WERI-Rb-1 (cell line): Measurements from ENCODE around the gene UNC5C.

Experiments used
- DNase-seq: peaks from one replicate; pipeline ENCODE4 v3.0.0-alpha.2; 2020
- H3K27ac ChIP-seq: fragments of 250-450 bp; sonication (Bioruptor Pico); 2 replicates; pipeline ENCODE4 v1.5.1; 2020; ENCODE audit warnings: mild to moderate bottlenecking, moderate library complexity
- H3K27me3 ChIP-seq: fragments of 250-450 bp; sonication (Bioruptor Pico); 2 replicates; pipeline ENCODE4 v1.5.1; 2021; ENCODE audit warnings: mild to moderate bottlenecking, low read depth, moderate library complexity; ENCODE audit not compliant: insufficient read depth, severe bottlenecking
- H3K36me3 ChIP-seq: fragments of 250-450 bp; sonication (Bioruptor Pico); 2 replicates; pipeline ENCODE4 v1.5.1; 2020; ENCODE audit warnings: mild to moderate bottlenecking, moderate library complexity
- H3K4me3 ChIP-seq: 2 replicates; pipeline ENCODE4 v1.5.1; 2011; ENCODE audit warnings: low read depth, mild to moderate bottlenecking, control low read depth, low read length
- H3K9me3 ChIP-seq: fragments of 250-450 bp; sonication (Bioruptor Pico); 2 replicates; pipeline ENCODE4 v1.5.1; 2021; ENCODE audit warnings: mild to moderate bottlenecking, moderate library complexity; ENCODE audit not compliant: severe bottlenecking
- TF ChIP-seq, protein P1 (sequence below): IDR thresholded peaks from 2 replicates; pipeline ENCODE4 v1.5.1; 2011; ENCODE audit warnings: low read depth, mild to moderate bottlenecking, control low read depth, inconsistent platforms, low read length

The UNC5C gene

GRCh38 chr4:95255396-95256107 is 293.2 kb downstream of the UNC5C start:
- Histone ChIP-seq H3K36me3 (no peaks in the 10 kb centered on the region), H3K9me3 (no peaks in the 10 kb centered on the region), H3K27me3 (no peaks in the 10 kb centered on the region), H3K27ac (no peak overlapping the region), H3K4me3 (no peak overlapping the region)
- TF ChIP-seq, protein P1, sequence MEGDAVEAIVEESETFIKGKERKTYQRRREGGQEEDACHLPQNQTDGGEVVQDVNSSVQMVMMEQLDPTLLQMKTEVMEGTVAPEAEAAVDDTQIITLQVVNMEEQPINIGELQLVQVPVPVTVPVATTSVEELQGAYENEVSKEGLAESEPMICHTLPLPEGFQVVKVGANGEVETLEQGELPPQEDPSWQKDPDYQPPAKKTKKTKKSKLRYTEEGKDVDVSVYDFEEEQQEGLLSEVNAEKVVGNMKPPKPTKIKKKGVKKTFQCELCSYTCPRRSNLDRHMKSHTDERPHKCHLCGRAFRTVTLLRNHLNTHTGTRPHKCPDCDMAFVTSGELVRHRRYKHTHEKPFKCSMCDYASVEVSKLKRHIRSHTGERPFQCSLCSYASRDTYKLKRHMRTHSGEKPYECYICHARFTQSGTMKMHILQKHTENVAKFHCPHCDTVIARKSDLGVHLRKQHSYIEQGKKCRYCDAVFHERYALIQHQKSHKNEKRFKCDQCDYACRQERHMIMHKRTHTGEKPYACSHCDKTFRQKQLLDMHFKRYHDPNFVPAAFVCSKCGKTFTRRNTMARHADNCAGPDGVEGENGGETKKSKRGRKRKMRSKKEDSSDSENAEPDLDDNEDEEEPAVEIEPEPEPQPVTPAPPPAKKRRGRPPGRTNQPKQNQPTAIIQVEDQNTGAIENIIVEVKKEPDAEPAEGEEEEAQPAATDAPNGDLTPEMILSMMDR: no peak
- DNase-seq: no peak

DNA sequence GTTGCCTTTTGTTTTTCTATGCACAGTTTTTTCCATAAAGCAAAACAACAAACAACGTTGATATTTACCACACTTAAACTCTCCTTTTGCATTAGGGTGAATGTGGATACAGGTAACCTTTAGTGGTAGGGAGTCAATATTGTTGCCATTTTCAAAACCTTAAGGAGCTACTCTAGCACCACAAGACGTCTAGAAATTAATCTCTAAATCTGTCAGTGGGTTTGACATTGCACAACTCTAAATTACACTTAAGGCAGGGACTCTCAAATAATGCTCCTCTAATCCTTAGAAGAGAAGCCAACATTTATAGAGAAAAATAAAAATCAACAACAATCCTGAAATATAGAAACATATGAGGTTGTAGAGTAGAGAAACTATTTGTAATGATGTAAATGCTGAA is 297.2 kb downstream of the UNC5C start:
- no peaks in the 10 kb centered on the region for H3K9me3 ChIP-seq
- TF ChIP-seq, protein P1: no peak
- H3K36me3 ChIP-seq: no peaks in the 10 kb centered on the region
- no peak overlapping the region for H3K4me3 ChIP-seq
- DNase-seq: no peak
- no peaks in the 10 kb centered on the region for H3K27me3 ChIP-seq
- no peak overlapping the region for H3K27ac ChIP-seq

DNA sequence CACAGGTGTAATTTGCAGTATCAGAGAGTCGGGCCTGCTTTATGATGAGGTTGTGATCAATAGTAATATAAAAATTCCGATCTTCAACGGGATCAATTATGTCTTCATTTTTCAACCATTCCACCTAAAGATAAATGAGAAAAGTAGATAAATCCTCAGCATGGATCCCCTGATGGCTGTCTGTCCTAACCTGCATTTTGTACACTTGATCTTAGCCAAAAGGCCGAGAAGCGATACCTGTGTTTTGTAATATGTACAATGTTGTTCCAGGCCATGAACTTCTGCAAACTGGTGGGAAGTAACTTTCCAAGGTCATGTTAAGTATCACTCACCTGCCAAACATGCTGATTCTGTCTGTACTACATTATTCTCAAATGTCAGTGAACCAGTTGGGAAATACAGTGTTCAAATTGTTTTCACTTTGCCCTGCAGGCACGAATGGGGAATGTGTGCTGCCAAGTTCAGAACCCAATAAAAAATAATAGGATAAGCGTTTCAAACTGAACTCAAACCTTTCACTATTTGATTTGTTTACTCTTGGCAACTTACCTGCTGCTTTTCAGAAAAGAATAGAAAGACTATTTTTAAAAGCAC is 298.1 kb downstream of the UNC5C start:
- no peaks in the 10 kb centered on the region for H3K9me3 ChIP-seq
- no peaks in the 10 kb centered on the region for H3K27me3 ChIP-seq
- H3K27ac ChIP-seq: no peak overlapping the region
- TF ChIP-seq, protein P1: no peak
- H3K36me3 ChIP-seq: no peaks in the 10 kb centered on the region
- H3K4me3 ChIP-seq: no peak overlapping the region
- DNase-seq: no peak

GRCh38 chr4:95249426-95250021 is 299.2 kb downstream of the UNC5C start:
- no peak overlapping the region for H3K27ac ChIP-seq
- TF ChIP-seq, protein P1: no peak
- H3K27me3 ChIP-seq: no peaks in the 10 kb centered on the region
- no peaks in the 10 kb centered on the region for H3K36me3 ChIP-seq
- H3K4me3 ChIP-seq: no peak overlapping the region
- no peaks in the 10 kb centered on the region for H3K9me3 ChIP-seq
- no peak for DNase-seq

DNA sequence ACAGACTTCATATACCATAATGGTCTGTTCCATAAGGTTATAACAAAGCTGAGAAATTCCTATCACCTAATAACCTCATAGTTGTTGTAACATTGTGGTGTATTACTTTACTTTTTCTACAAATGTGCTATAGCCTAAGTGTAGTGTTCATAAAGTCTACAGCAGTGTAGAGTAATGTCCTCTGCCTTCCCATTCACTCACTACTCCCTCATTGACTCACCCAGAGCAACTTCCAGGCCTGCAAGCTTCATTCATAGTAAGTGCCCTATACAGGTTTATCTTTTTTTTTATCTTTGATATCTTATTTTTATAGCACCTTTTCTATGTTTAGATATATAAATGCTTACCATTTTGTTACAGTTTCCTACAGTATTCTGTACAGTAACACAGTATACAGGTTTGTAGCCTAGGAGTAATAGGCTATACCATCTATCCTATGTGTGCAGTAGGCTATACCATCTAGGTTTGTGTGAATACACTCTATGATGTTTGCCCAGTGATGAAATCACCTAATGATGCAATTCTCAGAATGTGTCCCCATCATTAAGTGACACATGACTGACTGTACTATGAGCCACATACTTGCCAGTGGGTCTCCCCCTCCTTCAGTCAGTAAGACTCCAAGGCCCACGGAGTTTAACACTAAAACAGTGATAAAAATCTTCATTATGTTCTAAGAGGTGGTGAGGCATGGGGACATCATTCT is 299.9 kb downstream of the UNC5C start:
- TF ChIP-seq, protein P1: no peak
- Histone ChIP-seq H3K27ac (no peak overlapping the region), H3K4me3 (no peak overlapping the region), H3K9me3 (no peaks in the 10 kb centered on the region), H3K27me3 (no peaks in the 10 kb centered on the region), H3K36me3 (no peaks in the 10 kb centered on the region)
- no peak for DNase-seq
